RPMI7951 (cell line): ENCODE results near the gene ACY1. TPM values are rescaled to one million over a fixed set of nuclear protein-coding genes. Genes with fewer than 3 reads are reported as not detected.

Experiments used
- DNase-seq: peaks from one replicate; pipeline ENCODE4 v3.0.0-alpha.2; 2012; ENCODE audit warnings: low read depth
- total RNA-seq: library from RNA; depleted of rRNA; stranded (reverse); fragments of >200 nt; shearing (Covaris generic); gene quantifications from 2 replicates; pipeline ENCODE4 v1.2.3, GENCODE V29; 2014

Gene ACY1
- total RNA-seq, 1 experiment from 2014 or later, result 50.0 TPM

DNA sequence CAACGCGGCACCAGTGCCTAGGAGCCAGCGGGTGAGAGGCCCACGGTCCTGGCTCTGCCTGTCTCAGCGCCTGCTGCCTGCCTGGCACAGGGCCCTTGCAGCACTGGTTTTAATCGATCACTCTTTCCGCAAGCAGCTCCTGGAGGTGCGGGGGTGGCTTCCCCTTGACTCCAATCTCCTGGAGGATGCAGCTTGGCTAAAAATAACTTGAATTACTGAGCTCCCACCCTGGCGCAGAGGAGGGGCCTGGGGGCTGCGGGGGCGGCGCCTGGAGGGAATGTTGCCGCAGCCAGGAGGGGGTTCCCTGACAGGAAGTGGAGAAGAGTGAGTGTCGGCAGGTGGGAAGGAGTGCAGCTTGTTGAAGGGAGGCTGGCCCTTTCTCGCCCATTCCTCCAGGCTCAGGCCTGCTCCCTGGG lies 22.2 kb downstream of the ACY1 start:
- DNase-seq, result peak; percentile 25

DNA sequence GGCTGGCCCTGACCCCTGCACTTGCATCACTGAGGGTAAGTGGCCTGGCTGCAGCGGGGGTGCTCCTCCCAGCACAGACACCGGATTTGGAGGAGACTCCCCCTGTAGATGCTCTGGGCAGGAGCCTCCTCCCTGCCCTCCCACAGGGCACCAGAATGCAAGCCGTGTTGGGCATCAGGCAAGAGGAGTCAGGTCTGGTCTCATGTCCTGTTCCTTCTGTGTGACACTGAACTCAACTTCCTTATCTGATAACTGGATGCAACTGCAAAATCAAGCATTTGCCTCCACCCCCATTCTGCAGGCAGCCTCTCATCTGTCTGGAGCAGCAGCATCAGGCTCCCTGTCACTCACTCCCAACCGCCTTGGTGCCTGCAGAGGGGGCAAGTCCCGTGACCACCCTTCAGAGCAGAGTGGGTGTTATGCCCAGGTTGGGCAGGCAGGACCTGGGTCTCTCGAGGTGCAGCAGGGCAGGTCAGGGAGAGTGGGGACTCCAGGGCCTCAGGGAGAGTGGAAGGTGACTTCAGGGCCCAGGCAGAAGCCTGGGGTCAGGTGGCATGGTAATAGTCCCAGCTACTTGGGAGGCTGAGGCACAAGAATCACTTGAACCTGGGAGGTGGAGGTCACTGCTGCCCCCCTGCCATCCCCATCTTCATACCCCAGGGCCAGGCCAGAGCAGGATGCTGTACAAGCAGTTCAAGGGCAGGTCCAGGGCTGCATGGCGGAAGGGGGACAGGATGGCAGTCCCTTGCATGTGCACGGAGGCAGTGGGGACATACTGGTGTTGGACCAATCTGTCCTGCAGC lies 22.9 kb downstream of the ACY1 start:
- no peak for DNase-seq

DNA sequence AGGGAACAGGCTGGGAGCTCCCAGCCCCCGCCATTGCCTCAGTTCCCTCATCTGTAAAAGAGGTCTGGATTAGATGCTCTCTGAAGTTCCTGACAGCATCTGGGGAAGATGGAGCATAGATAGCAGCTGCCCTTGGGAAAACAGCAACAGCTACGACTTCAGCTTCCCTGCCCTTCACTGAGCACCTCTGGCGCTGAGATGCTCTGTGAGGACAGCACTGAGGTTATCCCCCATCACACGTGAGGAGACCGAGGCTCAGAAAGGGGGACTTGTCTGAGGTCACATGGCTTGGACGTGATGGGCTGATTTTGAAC lies 23.4 kb downstream of the ACY1 start:
- no peak for DNase-seq

DNA sequence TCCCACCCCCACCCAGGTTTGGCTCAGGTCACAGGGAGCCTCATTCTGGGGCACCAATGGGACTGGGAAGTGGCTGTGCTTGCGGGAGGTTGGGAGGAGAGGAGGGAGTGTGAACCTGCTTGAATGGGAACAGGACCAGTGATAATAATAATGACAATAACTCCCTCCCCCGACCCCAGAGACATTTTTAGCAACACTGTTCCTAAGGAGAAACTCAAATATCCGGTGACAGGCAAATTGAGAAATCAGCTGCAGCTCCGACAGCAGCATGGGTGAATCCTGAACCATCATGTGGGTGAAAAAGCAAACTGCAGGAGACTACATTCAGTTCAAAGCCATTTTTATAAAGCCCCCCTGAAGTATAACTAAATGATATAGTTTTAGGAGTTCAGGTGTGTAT lies 24.0 kb downstream of the ACY1 start:
- DNase-seq, result no peak

DNA sequence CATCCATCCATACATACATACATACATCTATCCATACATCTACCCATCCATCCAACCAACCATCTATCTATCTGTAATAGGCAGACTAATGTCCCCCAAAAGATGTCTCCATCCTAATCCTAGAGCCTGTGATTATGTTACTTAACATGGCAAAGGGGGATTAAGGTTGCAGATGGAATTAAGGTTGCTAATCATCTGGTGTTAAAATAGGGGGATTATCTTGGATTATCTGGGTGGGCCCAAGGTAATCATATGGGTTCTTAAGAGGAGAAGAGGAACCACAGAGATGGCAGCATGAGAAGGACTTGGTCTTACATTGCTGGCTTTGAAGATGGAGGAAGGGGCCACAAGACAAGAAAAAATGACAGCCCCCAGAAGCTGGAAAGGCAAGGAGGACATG lies 27.1 kb downstream of the ACY1 start:
- DNase-seq, result no peak

DNA sequence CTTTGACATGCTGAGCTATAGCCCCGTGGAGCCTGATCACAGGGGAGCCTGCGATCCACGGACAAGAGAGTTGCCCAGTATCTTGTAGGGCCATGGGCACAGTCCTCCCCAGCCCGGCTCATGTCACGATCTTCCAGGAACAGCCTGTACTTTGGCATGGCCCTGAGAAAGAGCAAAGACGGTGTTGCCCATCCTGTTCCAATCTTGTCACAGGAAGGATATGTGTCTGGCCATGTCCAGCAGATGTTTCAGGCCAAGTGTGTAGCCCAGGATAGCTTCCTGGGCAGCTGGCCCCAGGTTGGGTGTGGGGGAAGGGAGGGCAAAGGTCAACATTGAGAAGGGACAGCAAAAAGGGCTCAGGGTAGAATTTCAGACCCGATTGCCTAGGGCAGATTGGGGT lies 29.4 kb downstream of the ACY1 start:
- DNase-seq, result no peak

DNA sequence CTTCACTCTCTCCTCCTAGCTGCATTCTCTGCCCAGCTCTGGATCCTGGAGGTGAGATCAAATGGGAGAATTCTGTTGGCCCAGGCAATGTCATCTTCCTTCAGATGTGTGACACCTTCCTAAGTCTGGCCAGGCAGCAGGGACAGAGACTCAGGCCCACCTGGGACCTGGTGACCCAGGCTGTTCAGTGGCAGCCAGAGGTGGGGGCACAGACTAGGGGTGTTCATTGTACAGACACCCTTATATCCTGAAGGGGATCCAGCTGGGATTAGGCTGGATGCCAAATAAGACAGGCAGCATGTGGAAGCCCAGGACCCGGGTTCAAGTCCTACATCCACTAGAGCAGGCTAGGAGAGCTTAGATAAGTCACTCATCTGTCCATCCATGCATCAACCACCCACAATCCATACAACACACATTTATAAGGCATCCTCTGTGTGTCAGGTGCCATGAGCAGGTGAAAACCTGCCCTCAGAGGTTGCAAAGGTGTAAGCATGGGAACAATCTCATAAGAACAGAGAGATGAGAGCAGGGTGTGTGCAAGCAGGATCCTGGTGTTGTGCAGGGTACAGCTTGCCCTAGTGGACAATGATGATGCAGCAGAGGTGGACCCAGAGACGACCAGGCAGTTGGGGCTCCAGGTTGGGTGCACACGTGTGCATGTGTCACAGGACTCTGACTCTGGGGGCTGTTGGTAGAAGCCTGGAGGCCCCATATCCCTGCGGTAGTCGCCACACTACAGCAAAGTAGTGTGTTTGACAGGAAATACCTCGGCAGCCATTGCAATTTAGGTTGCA lies 30.7 kb downstream of the ACY1 start:
- DNase-seq, result no peak

DNA sequence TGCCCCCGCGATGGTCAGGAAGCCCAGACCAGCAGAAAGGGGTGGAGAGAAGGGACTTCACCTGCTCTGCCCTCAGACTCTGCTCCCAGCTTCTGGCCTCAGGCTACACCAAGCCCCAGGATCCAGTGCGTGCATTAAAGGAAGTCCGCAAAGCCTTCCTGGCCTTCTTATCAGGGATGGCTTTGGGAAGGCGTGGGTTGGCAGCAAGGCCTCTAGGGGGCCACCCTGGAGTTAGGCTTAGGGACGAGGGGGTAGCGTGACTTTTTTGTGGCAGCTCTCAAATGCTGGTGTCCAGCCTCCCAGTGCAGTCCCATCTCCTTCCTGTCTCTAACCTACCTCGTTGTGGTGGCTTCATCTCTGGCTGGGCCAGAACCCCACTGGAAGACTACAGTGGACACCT lies 31.3 kb downstream of the ACY1 start:
- peak; percentile 54 for DNase-seq

DNA sequence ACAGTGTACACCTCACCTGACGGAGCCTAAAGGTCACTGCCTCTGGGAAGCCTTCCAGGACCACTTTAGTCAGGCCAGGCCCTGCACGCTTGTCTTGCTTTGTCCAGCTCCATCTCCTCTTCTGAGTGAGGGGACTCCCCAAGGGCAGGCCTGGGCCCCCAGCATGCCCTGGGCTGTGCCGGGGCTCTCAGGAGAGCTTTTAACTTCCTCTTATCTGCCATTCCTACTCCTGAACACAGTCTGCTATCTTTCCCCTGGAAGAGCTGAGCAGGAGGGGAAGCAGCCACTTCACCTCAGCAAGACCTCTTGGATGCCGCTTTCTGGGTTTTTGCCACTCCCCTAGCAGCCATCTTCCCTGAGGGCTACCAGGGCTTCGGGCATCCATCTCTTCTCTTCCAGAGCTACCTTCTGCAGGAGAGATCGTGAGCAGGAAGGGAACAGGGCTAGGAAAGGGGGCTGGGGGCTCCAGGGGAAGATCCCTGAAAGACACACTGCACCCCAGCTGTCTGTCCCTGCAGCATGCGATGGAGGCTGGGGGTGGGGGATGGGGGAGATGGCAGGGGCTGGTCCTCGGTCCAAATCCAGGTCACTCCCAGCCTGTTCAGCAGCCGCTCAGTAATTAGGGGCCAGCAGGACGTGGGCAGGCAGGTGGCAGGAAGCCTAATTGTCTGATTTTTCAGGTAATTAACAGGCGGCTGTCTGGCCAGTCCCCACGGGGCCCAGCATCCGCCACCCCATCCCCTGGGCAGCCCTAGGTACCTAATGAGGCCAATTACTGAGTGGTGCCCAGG lies 32.3 kb downstream of the ACY1 start:
- no peak for DNase-seq

DNA sequence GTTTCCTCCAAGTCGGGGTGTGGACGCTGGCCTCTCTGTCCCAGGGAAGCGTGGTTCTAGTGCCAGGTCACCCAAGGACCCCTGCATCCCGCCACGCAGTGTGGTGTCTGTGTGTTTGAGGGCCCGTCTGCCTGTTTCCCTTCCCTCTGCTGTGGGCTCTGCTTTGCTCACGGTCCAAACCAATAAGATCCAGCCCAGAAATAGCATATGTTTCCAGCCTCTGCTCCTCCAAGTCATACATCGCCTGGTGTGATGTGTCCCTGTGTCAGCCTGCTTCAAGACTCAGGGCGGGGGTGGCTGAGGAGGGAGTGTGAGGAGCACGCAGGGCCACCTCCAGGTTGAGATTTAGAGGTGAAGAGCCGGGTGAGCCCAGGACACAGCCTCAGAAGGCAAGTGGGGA lies 34.3 kb downstream of the ACY1 start:
- no peak for DNase-seq

DNA sequence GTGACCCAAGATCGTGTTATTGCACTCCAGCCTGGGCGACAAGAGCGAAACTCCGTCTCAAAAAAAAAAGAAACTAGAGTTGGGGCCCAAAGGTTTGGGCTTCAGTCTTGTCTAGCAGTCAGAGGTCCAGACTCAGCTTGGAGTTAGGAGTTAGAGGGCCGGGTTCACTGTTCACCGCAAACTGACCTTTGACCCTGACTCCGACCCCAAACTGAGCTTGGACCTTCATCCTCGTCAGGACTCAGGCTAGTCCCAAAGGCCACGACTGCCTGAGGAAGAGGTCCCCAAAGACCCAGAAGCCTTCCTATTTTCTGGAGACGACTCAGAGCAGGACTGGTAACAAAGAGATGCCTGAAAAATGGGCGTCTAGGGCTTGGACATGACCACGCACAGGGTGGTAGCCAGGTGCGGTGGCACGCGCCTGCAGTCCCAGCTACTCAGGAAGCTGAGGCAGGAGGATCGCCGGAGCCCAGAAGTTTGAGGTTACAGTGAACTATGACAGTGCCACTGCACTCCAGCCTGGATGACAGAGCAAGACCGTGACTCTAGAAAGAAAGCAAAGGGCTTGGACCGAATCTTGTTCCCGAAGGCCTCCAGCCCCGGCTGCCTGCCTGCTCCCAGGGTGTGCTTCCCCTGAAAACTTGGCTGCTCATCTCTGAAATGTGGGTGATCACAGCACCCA lies 35.1 kb downstream of the ACY1 start:
- DNase-seq, result no peak

DNA sequence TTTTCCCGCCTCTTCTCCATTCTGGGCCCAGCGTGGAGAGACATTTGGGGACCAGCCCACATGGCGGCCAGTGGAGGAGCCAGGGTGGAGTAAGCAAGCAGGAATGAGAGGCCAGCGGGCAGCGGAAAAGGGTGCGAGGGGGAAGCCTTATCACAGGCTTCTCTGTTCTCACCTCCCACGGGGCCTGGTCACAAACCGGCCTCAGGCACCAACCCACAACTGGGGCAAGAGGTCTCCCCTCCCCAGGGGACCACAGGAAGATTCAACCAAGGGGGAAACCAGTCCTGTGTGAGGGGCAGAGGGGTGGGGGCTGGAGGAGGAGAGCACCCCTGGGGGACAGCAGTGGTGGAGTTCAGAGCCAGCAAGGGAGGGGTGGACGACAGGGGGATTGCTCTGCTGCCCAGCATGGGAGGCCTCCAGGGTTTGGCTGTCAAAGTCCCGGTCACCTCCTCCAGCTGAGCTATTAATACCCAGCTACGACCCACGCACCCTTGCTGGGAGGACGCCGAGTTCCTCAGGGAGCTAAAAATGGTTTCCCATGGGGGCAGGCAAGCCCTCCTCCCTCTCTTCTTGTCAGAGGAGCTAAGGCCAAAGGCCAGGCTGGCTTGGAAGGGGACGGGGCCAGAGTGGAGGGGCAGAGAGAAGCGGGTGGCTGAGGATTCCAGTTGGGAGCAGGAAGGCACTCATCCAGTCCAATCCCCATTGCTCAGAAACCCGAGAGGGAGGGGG lies 36.2 kb downstream of the ACY1 start:
- DNase-seq, result no peak

DNA sequence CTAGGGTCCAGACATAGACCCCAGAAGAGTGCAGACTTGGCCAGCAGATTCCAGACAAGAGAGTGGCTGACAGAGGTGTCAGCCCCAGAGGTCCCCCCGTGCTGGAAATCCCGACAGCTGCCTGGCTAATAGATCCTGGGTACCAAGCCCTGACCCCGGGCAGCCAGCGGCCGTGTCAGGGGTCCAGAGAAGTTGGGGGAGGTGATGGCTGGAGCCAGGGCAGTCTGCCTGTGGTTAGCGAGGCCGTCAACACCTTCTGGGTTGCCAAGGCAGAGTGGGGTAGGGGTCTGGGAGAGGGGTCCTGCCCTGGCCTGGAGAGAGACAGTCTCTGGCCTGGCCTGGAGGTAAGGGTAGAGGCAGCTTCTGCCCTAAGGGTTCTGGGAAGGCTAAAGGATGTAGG lies 37.5 kb downstream of the ACY1 start:
- DNase-seq, result no peak

DNA sequence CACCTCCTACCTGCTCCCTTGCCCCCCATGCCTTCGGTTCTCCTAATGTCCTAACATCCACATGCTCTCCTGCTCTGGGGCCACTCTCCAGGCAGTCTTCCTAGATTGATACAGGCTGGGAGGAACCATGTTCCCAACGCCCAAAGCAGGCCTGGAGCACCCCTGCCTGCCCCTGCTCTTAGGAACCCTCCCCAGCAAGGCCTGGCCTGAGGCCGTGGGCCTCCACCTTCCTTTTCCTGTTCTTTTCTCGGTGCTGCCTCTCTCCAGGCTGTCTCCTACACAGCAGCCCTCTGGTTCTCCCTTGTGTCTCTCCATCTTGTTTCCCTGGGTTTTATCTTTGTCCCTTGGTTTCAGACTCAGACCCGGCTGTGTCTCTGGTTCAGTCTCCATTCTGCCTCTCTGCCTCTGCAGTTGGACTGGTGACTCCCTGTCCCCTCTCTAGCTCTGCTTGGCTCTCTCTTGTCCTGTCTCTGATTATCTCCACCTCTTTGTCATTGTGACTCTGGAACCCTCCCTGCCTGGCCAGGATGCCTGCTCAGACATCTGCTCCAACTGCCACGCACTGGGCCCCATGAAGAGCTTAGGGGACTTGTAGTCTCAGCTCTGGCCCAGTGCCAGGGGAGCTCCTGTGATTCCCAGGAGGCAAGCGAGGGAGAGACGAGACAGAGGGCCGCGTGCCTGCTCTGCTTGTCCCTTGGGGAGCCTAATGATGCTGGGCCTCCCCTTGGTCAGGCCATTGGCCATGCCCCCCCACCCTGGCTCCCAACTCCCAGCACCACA lies 38.3 kb downstream of the ACY1 start:
- peak; percentile 25 for DNase-seq

DNA sequence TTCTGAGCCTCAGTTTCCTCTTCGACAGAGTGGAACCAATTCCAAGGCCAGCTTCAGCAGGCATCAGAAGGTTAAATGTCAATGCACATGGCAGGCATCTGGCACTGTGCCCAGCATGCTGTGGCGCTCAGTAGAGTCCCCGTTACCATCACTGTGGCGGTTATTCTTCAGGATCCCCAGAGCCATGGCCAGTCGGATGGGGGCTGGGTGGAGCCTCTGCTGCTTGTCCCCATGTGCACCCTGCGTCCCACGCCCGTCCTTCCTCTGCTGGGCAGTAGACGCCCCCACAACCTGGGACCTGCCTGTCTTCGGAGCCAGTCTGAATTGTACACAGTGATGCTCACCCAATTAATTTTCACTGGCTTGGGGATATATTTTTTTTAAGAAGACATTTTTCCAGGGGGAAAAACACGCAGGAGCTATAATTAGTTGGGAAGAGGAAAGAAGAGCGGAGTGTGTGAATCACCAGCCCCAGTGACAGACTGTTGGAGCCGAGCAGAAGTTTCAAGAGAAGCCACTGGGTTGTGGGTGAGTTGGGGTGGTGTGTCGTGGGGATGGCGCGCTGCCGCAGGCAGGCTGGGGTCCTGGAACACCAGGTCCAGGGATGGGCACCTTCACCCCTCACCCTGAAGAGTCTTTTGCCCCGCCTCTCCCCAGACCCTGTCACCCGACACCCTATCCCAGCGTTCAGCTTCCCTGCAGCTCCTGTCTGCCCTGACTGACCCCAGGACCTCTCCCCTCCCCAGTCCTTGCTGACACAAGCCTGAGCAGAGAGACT lies 39.2 kb downstream of the ACY1 start:
- DNase-seq, result peak; percentile 45

DNA sequence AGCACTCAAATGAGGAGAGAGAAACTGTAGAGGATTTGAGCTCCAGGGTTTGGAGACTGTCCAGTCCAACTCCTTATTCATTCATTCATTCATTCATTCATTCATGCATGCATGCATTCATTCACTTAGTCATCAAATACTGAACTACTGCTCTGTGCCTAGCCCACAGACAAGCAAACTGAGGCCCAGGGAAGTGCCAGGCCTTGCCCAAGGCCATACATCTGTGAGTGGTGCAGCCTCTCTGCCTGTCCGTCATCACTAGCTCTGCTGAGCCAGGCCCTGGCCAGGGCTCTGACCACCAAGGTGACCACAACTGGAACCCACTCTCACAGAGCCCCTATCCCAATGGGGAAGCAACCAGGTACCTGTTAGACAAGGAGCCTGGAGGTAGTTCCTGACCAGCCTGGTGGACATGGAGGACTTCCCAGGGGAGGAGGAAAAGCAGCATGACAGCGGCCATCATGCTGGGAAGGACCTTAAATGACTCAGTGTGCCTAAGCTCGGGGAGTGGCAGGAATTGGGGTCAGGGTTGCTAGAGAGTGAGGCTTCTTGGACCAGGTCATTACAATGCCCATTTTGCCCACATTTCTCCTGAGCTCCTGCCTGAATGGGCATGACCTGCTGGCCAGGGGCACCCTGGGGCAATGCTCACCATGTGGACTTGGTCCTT lies 39.9 kb downstream of the ACY1 start:
- DNase-seq, result no peak

DNA sequence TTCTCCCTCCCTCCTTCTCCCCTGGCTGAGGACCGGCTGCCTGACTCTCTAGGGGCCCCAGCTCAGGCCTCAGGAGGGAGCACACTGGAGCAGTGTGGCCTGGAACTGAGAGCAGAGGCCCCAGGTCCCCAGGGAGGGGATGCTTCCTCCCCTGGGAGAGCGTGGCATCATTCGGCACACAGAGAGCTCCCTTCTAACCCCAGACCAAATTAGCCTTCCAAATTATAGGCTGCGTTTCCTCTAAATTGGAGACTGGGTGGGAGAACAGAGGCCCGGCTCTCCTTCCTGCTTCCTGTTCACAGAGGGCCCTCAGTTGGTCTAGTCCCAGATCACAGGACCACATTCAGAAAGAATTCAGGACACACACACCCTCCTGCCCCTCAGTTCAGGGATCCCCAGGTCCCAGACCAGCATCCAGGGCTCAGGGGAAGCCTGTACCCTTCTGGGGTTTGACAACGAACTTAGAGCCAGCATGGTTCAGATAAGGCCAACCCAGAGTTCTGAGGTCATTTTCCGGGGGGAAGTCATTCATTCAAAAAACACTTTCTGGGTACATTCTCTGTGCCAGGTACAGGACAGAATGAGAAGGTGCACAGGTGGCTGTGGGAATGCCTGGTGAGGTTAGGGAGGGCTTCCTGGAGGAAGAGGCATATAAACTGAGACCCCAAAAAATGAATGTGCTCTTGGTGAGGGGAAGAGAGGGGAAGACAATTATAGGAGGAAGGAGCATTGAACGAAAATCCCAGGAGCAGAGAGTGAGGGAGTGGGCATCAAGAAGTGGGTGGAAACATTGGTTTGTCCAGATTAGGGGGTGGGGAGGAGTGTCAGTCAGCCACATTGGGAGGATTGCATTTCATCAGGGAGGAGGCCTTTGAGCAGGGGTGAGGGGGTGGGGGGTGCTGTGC lies 40.8 kb downstream of the ACY1 start:
- DNase-seq, result no peak
